SK-N-SH treated with all-trans-retinoic acid at 6 μM for 48 hours (cell line): ENCODE results near the gene CCDC6.

Experiments used
- BACH2 ChIP-seq: fragments of 250-450 bp; sonication (Bioruptor Pico); IDR thresholded peaks from 2 replicates; pipeline ENCODE4 v1.9.0; 2021; ENCODE audit warnings: mild to moderate bottlenecking, borderline replicate concordance
- CSDC2 ChIP-seq: fragments of 250-450 bp; sonication (Bioruptor Pico); IDR thresholded peaks from 2 replicates; pipeline ENCODE4 v1.5.0; 2020; ENCODE audit warnings: mild to moderate bottlenecking, moderate library complexity
- OSR1 ChIP-seq: fragments of 250-450 bp; sonication (Bioruptor Pico); IDR thresholded peaks from 2 replicates; pipeline ENCODE4 v1.8.0; 2022; ENCODE audit warnings: moderate library complexity, mild to moderate bottlenecking, inconsistent platforms
- PATZ1 ChIP-seq: fragments of 250-450 bp; sonication (Bioruptor Pico); IDR thresholded peaks from 2 replicates; pipeline ENCODE4 v1.8.0; 2020; ENCODE audit warnings: mild to moderate bottlenecking, moderate library complexity, borderline replicate concordance
- PPARA ChIP-seq: fragments of 250-450 bp; sonication (Bioruptor Pico); IDR thresholded peaks from 2 replicates; pipeline ENCODE4 v1.5.0; 2020; ENCODE audit warnings: mild to moderate bottlenecking, borderline replicate concordance
- TCF4 ChIP-seq: fragments of 250-450 bp; sonication (Bioruptor Pico); IDR thresholded peaks from 2 replicates; pipeline ENCODE4 v1.8.0; 2021; ENCODE audit warnings: mild to moderate bottlenecking, moderate library complexity, borderline replicate concordance
- ZFP30 ChIP-seq: fragments of 450-650 bp; formaldehyde crosslinking; IDR thresholded peaks from 2 replicates; pipeline ENCODE4 v1.5.0; 2022; ENCODE audit warnings: mild to moderate bottlenecking, moderate library complexity
- ZNF565 ChIP-seq: fragments of 450-650 bp; formaldehyde crosslinking; conservative IDR thresholded peaks from 2 replicates; pipeline ENCODE4 v1.5.0; 2020; ENCODE audit warnings: low read depth, mild to moderate bottlenecking, moderate library complexity
- ZNF70 ChIP-seq: fragments of 450-650 bp; formaldehyde crosslinking; IDR thresholded peaks from 2 replicates; pipeline ENCODE4 v1.5.0; 2020; ENCODE audit warnings: mild to moderate bottlenecking, moderate library complexity
- TF ChIP-seq, protein P1 (sequence below): fragments of 250-450 bp; sonication (Bioruptor Pico); IDR thresholded peaks from 2 replicates; pipeline ENCODE4 v1.8.0; 2021; ENCODE audit warnings: low read depth, mild to moderate bottlenecking, moderate library complexity, borderline replicate concordance

GRCh38 chr10:59898125-59898835, 8.1 kb downstream of the CCDC6 start:
- TF ChIP-seq ZFP30 (CRISPR knock-in tag): no peak
- no peak for TF ChIP-seq PATZ1 (CRISPR knock-in tag)
- TF ChIP-seq OSR1 (CRISPR knock-in tag): no peak
- no peak for TF ChIP-seq ZNF565 (CRISPR knock-in tag)
- TF ChIP-seq TCF4 (CRISPR knock-in tag): no peak
- TF ChIP-seq BACH2 (CRISPR knock-in tag): no peak
- no peak for TF ChIP-seq CSDC2 (CRISPR knock-in tag)
- TF ChIP-seq, protein P1, sequence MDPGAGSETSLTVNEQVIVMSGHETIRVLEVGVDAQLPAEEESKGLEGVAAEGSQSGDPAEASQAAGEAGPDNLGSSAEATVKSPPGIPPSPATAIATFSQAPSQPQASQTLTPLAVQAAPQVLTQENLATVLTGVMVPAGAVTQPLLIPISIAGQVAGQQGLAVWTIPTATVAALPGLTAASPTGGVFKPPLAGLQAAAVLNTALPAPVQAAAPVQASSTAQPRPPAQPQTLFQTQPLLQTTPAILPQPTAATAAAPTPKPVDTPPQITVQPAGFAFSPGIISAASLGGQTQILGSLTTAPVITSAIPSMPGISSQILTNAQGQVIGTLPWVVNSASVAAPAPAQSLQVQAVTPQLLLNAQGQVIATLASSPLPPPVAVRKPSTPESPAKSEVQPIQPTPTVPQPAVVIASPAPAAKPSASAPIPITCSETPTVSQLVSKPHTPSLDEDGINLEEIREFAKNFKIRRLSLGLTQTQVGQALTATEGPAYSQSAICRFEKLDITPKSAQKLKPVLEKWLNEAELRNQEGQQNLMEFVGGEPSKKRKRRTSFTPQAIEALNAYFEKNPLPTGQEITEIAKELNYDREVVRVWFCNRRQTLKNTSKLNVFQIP (CRISPR knock-in tag): no peak
- no peak for TF ChIP-seq PPARA (CRISPR knock-in tag)
- TF ChIP-seq ZNF70 (CRISPR knock-in tag): no peak
